Liver (tissue), 9 donors: ENCODE data around the gene PEX12. TPM values are rescaled to one million over a fixed set of nuclear protein-coding genes. Genes with fewer than 3 reads are reported as not detected.

Source experiments
- DNase-seq: peaks from one replicate; pipeline ENCODE4 v3.0.0-alpha.2; 2017; ENCODE audit warnings: low spot score
- H3K27ac ChIP-seq, 2 donors: one replicate each; pipeline ENCODE4 v1.7.0; 2013; ENCODE audit warnings: inconsistent platforms in 2 of 2, low read length in 2 of 2, control low read depth in 1 of 2, low read depth in 1 of 2, mild to moderate bottlenecking in 1 of 2
- H3K27me3 ChIP-seq, 4 donors: one replicate each; pipeline versions ENCODE4 v1.6.1 to v1.7.0; 2013; ENCODE audit warnings: low read length in 3 of 4, inconsistent platforms in 1 of 4, mild to moderate bottlenecking in 1 of 4, moderate library complexity in 1 of 4; ENCODE audit not compliant: control insufficient read depth in 4 of 4, insufficient read depth in 4 of 4
- H3K36me3 ChIP-seq, 4 donors: one replicate each; pipeline versions ENCODE4 v1.6.1 to v1.7.0; 2013; ENCODE audit warnings: low read length in 3 of 4, mild to moderate bottlenecking in 3 of 4, low read depth in 1 of 4, moderate library complexity in 1 of 4; ENCODE audit not compliant: control insufficient read depth in 4 of 4, insufficient read depth in 3 of 4
- H3K4me1 ChIP-seq, 4 donors: one replicate each; pipeline versions ENCODE4 v1.6.1 to v1.7.0; 2013; ENCODE audit warnings: low read length in 3 of 4, mild to moderate bottlenecking in 3 of 4, moderate library complexity in 1 of 4; ENCODE audit not compliant: control insufficient read depth in 4 of 4, insufficient read depth in 4 of 4
- H3K4me3 ChIP-seq, 3 donors: one replicate each; pipeline versions ENCODE4 v1.6.1 to v1.7.0; 2013; ENCODE audit warnings: low read length in 3 of 3, control low read depth in 1 of 3, low read depth in 1 of 3, mild to moderate bottlenecking in 1 of 3
- H3K9ac ChIP-seq, 2 donors: one replicate each; pipeline ENCODE4 v1.7.0; 2013; ENCODE audit warnings: low read length in 2 of 2, mild to moderate bottlenecking in 2 of 2, moderate library complexity in 2 of 2, control low read depth in 1 of 2, low read depth in 1 of 2
- H3K9me3 ChIP-seq, 4 donors: one replicate each; pipeline versions ENCODE4 v1.6.1 to v1.7.0; 2013; ENCODE audit warnings: low read length in 3 of 4; ENCODE audit not compliant: control insufficient read depth in 4 of 4
- ATF3 ChIP-seq: IDR thresholded peaks from 2 replicates; pipeline ENCODE4 v1.6.1; 2016; ENCODE audit warnings: antibody characterized with exemption
- EGR1 ChIP-seq, 2 donors: IDR thresholded peaks; 2 replicates each; pipeline ENCODE4 v1.6.1; 2016 to 2018; ENCODE audit warnings: antibody characterized with exemption in 2 of 2, low read depth in 2 of 2
- FOXA1 ChIP-seq: IDR thresholded peaks from 2 replicates; pipeline ENCODE4 v1.6.1; 2016; ENCODE audit warnings: antibody characterized with exemption
- FOXA2 ChIP-seq: IDR thresholded peaks from 2 replicates; pipeline ENCODE4 v1.6.1; 2016; ENCODE audit warnings: antibody characterized with exemption
- GABPA ChIP-seq, 2 donors: IDR thresholded peaks in 1 of 2; conservative IDR thresholded peaks in 1 of 2; 2 replicates each; pipeline ENCODE4 v1.6.1; 2016; ENCODE audit warnings: antibody characterized with exemption in 2 of 2, mild to moderate bottlenecking in 1 of 2, moderate library complexity in 1 of 2
- HNF4A ChIP-seq, 2 donors: conservative IDR thresholded peaks; 2 replicates each; pipeline ENCODE4 v1.6.1; 2016; ENCODE audit warnings: antibody characterized with exemption in 2 of 2, mild to moderate bottlenecking in 2 of 2
- HNF4G ChIP-seq: IDR thresholded peaks from 2 replicates; pipeline ENCODE4 v1.6.1; 2016; ENCODE audit warnings: antibody characterized with exemption
- JUND ChIP-seq, 2 donors: IDR thresholded peaks; 2 replicates each; pipeline ENCODE4 v1.6.1; 2016; ENCODE audit warnings: antibody characterized with exemption in 2 of 2
- NR2F2 ChIP-seq: IDR thresholded peaks from 2 replicates; pipeline ENCODE4 v1.6.1; 2016; ENCODE audit warnings: antibody characterized with exemption
- RAD21 ChIP-seq, 2 donors: IDR thresholded peaks; 2 replicates each; pipeline ENCODE4 v1.6.1; 2016; ENCODE audit warnings: antibody characterized with exemption in 2 of 2, mild to moderate bottlenecking in 2 of 2
- REST ChIP-seq: IDR thresholded peaks from 2 replicates; pipeline ENCODE4 v1.6.1; 2016; ENCODE audit warnings: antibody characterized with exemption, mild to moderate bottlenecking
- RXRA ChIP-seq, 2 donors: IDR thresholded peaks; 2 replicates each; pipeline ENCODE4 v1.6.1; 2017 to 2018; ENCODE audit warnings: antibody characterized with exemption in 2 of 2, mild to moderate bottlenecking in 1 of 2
- SP1 ChIP-seq: IDR thresholded peaks from 2 replicates; pipeline ENCODE4 v1.6.1; 2018; ENCODE audit warnings: antibody characterized with exemption, mild to moderate bottlenecking
- TAF1 ChIP-seq: conservative IDR thresholded peaks from 2 replicates; pipeline ENCODE4 v1.6.1; 2016; ENCODE audit warnings: antibody characterized with exemption, mild to moderate bottlenecking
- YY1 ChIP-seq: IDR thresholded peaks from 2 replicates; pipeline ENCODE4 v1.6.1; 2016; ENCODE audit warnings: antibody characterized with exemption, mild to moderate bottlenecking
- WGBS: extraction: QIAGEN DNeasy Blood & Tissue Kit; methylation state at CpG from one replicate; pipeline ENCODE4 v1.1.7; 2013; 5-methylcytosine and 5-hydroxymethylcytosine counted together
- polyA plus RNA-seq, 2 donors: library from polyadenylated mRNA; stranded (reverse) in 1 of 2; unstranded in 1 of 2; fragments of 200-250 nt in 1 of 2; fragments of >200 nt in 1 of 2; fragmentation: Nextera tagmentation in 1 of 2; extraction: Ambion mirVana in 1 of 2; gene quantifications; one replicate each; pipeline versions ENCODE4 v1.2.1 to v1.2.3, GENCODE V29; 2013 to 2015
- total RNA-seq, 2 donors: library from RNA; depleted of rRNA; stranded (reverse); fragments of >200 nt; gene quantifications; one replicate each; pipeline ENCODE4 v1.2.3, GENCODE V29; 2014
- TF ChIP-seq, protein P1 (sequence below): IDR thresholded peaks from 2 replicates; pipeline ENCODE4 v1.6.1; 2016; ENCODE audit warnings: antibody characterized with exemption
- TF ChIP-seq, protein P2 (sequence below): IDR thresholded peaks from 2 replicates; pipeline ENCODE4 v1.6.1; 2016; ENCODE audit warnings: antibody characterized with exemption
- donor health status: healthy.
- donor health status: healthy.
- donor health status: healthy.
- donor health status: healthy.
- donor health status: healthy.

PEX12 gene
- total and polyA plus RNA-seq, 4 donors: 2.0 to 3.6 (median 2.4) TPM

GRCh38 chr17:35586569-35587073 is 8.2 kb upstream of the PEX12 start:
- TF ChIP-seq FOXA2 (no peak), HNF4A (conservative IDR thresholded peaks at IDR 0.05) (no peak), FOXA1 (no peak), HNF4G (no peak), REST (no peak), GABPA (IDR thresholded peaks at IDR 0.05 in 1 of 2, conservative IDR thresholded peaks at IDR 0.05 in 1 of 2) (no peak), NR2F2 (no peak), TAF1 (no peak), RAD21 (IDR thresholded peaks at IDR 0.05) (no peak), YY1 (no peak), SP1 (no peak), ATF3 (no peak), RXRA (IDR thresholded peaks at IDR 0.05) (no peak)
- TF ChIP-seq, protein P1, sequence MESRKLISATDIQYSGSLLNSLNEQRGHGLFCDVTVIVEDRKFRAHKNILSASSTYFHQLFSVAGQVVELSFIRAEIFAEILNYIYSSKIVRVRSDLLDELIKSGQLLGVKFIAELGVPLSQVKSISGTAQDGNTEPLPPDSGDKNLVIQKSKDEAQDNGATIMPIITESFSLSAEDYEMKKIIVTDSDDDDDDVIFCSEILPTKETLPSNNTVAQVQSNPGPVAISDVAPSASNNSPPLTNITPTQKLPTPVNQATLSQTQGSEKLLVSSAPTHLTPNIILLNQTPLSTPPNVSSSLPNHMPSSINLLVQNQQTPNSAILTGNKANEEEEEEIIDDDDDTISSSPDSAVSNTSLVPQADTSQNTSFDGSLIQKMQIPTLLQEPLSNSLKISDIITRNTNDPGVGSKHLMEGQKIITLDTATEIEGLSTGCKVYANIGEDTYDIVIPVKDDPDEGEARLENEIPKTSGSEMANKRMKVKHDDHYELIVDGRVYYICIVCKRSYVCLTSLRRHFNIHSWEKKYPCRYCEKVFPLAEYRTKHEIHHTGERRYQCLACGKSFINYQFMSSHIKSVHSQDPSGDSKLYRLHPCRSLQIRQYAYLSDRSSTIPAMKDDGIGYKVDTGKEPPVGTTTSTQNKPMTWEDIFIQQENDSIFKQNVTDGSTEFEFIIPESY: no peak
- TF ChIP-seq, protein P2, sequence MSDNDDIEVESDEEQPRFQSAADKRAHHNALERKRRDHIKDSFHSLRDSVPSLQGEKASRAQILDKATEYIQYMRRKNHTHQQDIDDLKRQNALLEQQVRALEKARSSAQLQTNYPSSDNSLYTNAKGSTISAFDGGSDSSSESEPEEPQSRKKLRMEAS: no peak
- Histone ChIP-seq H3K4me3 (peak overlapping the region; percentile 74 to 97 (median 94)), H3K27me3 (no peaks in the 10 kb centered on the region), H3K27ac (peak overlapping the region; percentile 76 to 81), H3K36me3 (no peaks in the 10 kb centered on the region), H3K4me1 (peaks cover 1 to 21% (median 10%) of the 10 kb centered on the region in 4 donors), H3K9ac (peak overlapping the region; percentile 76 to 88), H3K9me3 (no peaks in the 10 kb centered on the region)
- 38% methylated on average over 7 of the region's 7 CpGs for WGBS
- DNase-seq: no peak

- DNase-seq: no peak
- Histone ChIP-seq H3K4me3 (no peak overlapping the region), H3K27ac (no peak overlapping the region), H3K9ac (no peak overlapping the region), H3K4me1 (peaks cover 0 to 21% (median 13%) of the 10 kb centered on the region in 4 donors), H3K27me3 (no peaks in the 10 kb centered on the region), H3K36me3 (no peaks in the 10 kb centered on the region), H3K9me3 (no peaks in the 10 kb centered on the region)
- WGBS: 82% methylated on average over 1 of the region's 1 CpG
- TF ChIP-seq ATF3: no peak
- TF ChIP-seq RAD21 (IDR thresholded peaks at IDR 0.05): no peak
- no peak for TF ChIP-seq GABPA (IDR thresholded peaks at IDR 0.05 in 1 of 2, conservative IDR thresholded peaks at IDR 0.05 in 1 of 2)
- no peak for TF ChIP-seq SP1
- no peak for TF ChIP-seq FOXA1
- no peak for TF ChIP-seq RXRA (IDR thresholded peaks at IDR 0.05)
- TF ChIP-seq REST: no peak
- TF ChIP-seq HNF4G: no peak
- TF ChIP-seq YY1: no peak
- TF ChIP-seq, protein P1: no peak
- no peak for TF ChIP-seq EGR1 (IDR thresholded peaks at IDR 0.05; ENCODE audit: low read depth in 2 of 2)
- TF ChIP-seq TAF1: no peak
- TF ChIP-seq JUND (IDR thresholded peaks at IDR 0.05): no peak
- no peak for TF ChIP-seq NR2F2
Measured at GRCh38 chr17:35584061-35584460, 5.7 kb upstream of the PEX12 start.
